Right lobe of liver (tissue), 4 donors: Measurements from ENCODE around the gene TAF3.

Experiments used
- CTCF ChIP-seq, 4 donors: fragments of 200-600 bp in 3 of 4; fragments of 450-650 bp in 1 of 4; IDR thresholded peaks; one replicate each; pipeline versions ENCODE4 v1.5.1 to v1.8.0; 2016 to 2022; ENCODE audit warnings: antibody characterized with exemption in 4 of 4, mild to moderate bottlenecking in 2 of 4
- POLR2A ChIP-seq: fragments of 450-650 bp; IDR thresholded peaks from one replicate; pipeline ENCODE4 v1.6.1; 2017; ENCODE audit warnings: antibody characterized with exemption, mild to moderate bottlenecking
- donor health status: DM: no; HTN: no; CAD: no.
- donor health status: DM: no; HTN: no; CAD: no.
- donor health status: DM: no; HTN: yes; CAD: no.

GRCh38 chr10:7962592-7962991 is 144.3 kb downstream of the TAF3 start:
- TF ChIP-seq CTCF (IDR thresholded peaks at IDR 0.05), result no peak
- TF ChIP-seq POLR2A, result no peak
